GM19438 (cell line): ENCODE measurements around the gene PNMA8C.
A peak's percentile ranks its signal among the peaks of the same experiment; 100 is the strongest.

Experiments used
- ATAC-seq: cut with Tn5 transposase; IDR thresholded peaks from one replicate; pipeline ENCODE4 v1.9.1; 2021; ENCODE audit warnings: low read depth; ENCODE audit not compliant: unreplicated experiment

The PNMA8C gene

DNA sequence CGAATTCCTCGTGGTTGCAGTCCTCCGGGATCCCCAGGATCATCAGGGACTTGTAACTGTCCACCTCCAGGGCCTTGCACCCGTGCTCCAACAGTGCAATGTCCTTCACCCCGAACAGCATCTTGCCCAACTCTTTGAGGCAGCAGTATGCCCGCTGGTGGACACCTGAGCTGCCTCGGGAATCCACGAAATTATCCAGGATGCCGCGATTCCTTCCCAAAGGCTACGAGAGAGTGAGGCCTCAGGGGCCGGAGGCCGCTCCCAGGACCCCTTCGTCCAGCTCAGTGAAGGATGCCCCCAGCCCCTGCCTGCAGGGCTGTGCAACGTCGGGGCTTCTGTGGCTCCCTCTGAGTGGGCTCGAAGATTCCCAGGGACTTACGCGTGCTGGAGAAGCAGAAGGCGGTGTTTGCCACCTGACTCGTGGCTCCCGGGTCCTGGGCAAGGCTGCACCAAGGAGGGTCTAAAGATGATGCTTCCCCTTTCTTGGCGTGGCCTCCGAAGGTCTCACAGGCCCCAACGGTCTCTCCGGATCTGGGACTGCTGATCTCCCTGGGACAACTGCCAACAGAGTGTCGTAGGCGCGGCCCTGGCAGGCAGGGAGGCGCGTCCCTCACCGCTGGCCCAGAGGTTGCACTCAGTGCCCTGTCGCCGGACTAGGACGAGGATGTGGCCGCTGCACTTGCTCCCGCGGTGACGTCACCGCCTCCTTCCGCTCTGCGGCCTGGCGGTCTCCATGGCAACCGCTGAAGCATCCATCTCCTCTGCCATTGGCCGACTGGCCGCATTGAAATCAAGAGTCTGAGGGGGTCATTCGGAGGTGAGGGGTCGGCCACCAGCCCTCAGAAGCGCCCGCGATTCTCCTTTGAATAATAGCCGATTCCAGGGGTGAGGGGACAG is at the start of gene PNMA8C:
Gene PNMA8C, minus strand, starts transcription at position 698 of the 897 bp plus-strand sequence. Its CDS starts 577 bp downstream, at position 121.
- ATAC-seq: no peak

DNA sequence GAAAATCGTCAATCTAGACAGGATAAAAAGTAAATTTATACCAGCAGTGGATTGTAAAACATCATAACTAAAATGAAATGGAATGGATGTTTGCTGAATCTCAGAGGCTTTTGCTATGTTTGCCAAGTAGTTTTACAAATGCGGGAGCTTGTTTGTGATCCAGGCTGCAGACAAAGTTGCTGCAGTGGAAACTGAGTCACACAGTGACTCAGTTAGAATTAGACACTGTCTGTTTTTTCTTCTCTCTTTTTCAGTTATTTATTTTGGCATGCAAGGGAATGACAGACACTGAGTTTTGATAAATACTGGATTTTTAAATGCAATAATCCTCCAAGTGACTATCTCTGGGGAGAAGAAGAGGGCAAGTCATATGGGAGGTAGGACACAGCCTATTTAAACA is 47.2 kb upstream of the PNMA8C start:
- ATAC-seq: no peak

DNA sequence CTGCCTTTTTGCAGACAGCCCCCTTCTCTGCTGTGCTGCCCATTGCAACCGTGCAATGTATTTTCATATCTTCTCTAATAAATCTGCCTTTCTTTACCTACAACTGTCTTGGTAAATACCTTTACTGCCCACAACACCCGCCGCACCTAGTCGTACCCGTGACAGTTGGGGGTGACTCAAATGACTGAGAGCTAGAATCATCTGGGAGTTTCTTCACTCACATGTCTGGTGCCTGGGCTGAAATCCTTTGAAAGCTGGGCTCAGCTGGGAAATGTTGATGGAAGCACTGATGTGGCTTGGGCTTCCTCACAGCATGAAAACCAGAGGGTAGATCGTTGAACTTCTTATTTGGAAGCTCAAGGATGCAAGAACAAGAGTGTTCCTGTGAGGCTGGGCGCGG is 45.5 kb upstream of the PNMA8C start:
- ATAC-seq: no peak

DNA sequence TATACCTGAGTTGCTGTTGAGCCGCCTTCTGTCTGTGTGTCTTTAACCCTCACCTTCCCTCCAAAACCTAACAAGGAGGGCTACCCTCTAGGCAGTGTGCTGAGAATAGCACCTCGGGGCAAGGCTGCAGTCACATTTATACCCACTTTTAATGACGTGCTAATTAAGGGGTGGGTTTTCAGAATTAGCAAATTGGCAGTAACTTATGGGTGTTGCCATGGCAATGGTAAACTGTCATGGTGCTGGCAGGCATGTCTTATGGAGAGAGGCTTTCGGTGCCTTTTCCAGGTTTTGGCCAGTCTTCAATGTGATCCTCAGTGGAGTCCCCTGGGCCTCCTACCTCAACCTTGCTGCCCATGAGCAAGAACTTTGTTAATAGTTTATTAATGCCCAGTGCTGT is 43.9 kb upstream of the PNMA8C start:
- ATAC-seq: no peak

DNA sequence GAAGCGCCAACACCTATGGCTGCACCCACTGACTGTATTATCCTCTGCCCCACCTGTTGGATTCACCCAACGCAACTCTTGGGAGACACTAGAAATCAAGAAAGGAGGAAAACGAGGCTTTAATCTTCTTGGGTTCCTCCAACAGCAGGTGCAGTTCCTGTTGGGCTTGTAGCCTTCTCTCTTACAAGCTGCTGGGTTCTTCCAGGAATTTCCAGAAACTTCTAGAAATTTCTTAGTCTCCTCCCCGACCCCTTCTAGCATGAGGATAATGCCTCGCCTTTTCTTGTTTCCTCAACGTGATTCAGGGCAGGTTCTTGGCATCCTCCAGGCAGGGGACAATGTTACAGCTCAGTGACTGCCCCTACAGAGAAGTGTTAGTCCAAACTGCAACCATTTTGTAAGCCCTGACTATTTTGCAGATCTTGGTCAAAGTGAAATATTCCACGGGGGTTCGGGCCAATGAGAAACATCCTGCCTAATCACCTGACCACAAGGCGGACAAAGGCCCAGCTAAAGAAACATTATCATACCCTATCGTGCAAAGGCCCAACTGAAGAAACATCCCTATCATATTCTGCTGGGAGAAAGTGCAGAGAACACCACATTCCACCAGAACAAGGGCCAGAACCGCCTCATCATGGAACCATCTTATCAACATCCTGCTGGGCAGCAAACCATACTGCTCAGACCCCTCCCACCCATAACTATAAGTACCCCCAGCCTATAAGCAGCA is 43.2 kb upstream of the PNMA8C start:
- ATAC-seq: no peak

DNA sequence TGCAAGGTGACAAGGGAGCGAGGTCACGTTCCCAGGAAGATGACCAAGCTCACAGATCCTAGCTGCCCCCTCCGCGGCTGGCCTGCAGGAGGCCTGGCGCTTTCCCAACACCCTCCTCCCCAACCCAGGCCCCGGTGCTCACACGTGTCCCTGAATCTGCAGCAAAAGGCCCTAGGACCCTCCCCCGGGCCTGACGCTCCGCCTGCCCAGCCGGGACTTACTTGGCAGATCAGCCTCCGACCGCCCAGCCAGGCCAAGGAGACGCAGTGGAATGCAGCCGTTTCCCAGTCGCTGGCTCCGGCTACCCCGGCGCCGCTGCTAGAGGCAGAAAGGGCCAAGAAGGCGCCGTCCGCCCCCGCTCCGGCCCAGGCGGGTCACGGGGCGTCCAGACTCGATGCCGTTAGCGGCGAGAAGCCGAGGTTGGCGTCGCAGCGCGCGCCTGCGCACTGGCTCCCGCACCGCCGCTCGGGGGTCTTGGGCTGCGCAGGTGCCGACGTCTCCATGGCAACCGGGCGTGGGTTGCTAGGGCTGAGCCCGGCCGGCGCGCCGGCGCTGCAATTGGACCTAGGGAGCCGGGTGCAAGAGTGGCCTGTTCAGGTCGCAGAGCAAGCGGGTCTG is 42.5 kb upstream of the PNMA8C start, which contains the start of gene PNMA8A:
Gene PNMA8A, minus strand, starts transcription at position 448 of the 618 bp plus-strand sequence. CDS start 528 bp downstream, outside the sequence.
- no peak for ATAC-seq

DNA sequence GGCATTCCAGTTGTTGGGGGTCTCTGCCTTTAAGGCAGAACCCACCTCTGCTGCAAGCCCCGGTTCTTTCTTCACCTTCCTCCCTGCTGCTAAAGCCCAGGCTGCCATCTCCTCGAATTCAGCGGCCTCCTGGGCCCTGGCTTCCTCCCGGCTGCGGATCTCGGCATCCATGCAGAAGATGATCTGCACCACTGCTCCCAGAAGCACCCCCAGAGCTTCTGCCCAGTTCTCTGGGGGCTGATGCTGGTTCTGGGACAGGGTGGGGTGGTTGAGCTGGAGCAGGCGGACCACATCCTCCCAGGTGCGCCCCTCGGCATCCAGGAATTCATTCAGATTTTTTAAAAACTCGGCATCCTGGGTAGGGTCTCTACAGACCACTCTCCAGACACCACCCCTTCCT is 41.6 kb upstream of the PNMA8C start:
- ATAC-seq: no peak

DNA sequence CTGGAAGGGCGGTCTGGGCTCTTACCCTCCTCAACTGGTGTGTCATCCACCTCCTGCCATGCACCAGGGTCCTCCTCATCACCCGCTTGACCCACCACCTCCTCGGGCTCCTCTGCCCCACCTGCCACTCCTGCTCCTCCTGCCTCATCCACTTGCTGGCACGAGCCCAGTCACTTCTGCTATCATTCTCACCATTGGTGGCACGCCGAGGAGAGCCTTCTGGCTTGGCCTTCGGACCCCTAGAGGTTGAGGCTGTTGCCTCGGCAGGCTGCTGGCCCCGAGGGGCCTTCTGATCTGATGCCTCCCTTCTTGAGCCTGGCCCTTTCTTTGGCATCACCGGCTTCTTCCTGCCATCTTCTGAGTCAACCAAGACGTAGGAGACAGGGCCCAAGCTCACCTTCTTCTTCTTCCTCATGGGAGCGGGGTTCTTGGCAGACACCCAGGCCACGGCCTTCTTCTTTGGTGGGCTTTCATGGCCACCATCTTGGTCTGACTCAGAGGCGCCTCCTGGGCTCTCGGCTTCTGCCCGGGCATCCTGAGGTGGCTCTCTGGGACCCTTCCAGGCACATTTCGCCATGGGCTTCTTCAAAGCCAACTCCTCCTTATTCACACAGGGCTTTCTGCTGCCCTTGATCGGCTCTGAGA is 40.9 kb upstream of the PNMA8C start:
- ATAC-seq: no peak

DNA sequence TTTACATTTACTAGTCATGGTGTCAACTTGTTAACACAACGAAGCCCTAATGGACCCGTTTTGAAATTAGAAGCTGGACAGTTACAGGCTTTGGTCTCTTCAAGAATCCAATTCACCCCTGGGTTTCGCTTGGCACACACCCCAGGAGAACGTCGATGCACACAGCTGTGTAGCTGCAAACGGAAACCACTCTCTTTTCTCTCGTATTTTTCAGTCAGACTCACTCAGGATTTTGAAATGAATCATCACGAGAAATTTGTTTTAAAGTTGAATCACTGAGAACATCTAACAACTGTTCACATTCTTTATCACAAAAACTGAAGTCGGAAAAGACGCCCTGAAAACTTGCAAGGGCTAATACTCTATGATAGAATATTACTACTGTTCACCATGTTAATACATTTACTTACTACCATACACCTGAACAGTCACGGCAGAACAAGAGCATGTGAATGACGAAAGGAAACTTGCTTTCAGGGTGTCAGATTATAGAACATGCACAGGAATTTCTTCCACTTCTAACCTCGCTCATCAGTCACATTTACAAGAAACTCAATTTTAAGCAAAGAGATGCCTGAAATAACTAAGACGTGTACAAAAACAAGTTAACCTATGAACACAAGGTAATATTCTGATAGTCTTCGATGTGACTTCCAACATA is 37.9 kb upstream of the PNMA8C start:
- peak; percentile 61 for ATAC-seq

DNA sequence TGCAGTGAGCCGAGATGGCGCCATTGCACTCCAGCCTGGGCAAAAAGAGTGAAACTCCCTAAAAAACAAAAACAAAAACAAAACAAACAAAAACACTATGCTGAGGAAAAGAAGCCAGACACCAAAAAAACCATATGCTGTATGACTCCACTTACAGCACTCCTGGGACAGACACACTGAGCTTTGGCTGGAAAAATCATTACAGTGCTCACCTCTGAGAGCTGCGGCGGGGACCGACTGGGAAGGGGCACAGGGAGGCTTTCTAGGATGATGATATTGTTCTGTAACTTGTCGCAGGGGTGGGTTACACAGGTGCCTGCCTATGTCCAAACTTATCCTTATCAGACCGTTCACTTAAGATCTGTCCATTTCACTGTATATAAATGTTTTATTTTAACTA is 34.8 kb upstream of the PNMA8C start:
- ATAC-seq: no peak

DNA sequence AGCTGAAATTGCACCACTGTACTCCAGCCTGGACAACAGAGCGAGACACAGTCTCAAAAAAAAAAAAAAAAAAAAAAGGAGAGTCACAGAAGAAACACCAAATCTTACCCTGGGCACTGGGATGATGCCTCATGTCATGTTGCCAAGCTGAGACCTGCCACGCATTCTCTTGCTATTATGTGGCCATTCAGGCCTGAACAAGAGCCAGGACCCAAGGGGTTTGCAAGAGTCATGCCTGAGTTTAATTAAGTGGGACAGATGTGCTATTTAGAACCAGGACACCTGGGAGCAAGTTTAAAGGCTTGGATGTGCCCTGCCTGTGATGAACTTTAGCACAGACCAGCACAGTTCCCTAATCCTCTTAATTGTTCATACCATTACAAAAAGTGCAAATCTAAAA is 32.8 kb upstream of the PNMA8C start:
- ATAC-seq: no peak

DNA sequence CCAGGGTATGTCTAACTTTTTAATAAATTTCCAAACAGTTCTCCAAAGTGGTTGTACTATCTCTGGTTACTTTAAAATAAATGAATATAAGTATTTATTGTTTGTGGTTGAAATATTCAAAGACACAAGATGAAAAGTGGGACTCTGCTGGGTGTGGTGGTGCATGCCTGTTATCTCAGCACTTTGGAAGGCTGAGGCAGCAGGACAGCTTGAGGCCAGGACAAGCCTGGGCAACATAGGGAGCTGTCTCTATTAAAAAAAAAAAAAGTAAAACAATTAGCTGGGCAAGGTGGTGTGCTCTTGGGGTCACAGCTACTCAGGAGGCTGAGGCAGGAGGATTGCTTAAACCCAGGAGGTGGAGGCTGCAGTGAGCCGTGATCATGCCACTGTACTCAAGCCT is 32.2 kb upstream of the PNMA8C start:
- ATAC-seq: no peak

DNA sequence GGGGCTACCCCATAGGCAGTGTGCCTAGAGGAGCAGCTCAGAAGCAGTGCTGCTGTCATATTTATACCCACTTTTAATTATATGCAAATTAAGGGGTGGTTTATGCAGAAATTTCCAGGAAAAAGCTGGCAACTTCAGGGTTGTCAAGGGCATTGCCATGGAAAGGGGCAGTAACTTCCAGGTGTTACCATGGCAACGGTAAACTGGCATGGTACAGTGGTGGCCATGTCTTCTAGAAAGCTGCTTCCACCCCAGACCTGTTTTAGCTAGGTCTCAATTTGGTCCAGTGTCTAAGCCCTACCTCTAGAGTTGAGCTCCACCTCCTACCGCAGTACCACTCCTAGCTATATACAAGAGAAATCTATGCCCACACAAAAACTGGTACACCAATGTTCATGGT is 31.3 kb upstream of the PNMA8C start:
- ATAC-seq: no peak

DNA sequence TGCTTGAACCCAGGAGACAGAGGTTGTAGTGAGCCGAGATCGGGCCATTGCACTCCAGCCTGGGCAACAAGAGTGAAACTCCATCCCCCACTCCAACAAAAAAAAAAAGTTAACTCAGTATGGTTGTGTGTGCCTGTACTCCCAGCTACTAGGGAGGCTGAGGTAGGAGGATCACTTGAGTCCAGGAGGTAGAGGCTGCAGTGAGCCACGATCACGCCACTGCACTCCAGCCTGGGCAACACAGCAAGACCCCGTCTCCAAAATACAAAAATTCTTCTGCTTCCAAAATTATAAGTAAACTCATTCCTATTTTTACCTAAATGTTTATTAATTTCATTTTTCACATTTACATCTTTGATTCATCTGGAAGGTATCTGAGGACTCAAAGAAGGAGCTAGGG is 28.2 kb upstream of the PNMA8C start:
- ATAC-seq: no peak

DNA sequence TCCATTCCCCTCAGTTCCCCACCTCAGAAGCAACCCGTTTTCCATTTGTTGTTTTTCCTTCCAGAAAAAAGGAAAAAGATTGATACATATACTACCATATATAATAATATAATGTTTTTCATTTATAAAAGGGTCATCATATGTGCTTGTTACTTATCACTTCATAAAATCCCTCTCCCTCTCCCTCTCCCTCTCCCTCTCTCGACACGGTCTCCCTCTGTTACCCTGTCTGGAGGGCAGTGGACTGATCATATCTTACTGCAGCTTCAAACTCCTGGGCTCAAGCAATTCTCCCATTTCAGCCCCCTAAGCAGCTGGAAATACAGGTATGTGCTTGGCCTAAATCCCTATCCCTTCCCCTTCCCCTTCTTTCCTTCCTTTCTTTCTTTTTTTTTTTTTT is 25.5 kb upstream of the PNMA8C start:
- ATAC-seq: no peak

DNA sequence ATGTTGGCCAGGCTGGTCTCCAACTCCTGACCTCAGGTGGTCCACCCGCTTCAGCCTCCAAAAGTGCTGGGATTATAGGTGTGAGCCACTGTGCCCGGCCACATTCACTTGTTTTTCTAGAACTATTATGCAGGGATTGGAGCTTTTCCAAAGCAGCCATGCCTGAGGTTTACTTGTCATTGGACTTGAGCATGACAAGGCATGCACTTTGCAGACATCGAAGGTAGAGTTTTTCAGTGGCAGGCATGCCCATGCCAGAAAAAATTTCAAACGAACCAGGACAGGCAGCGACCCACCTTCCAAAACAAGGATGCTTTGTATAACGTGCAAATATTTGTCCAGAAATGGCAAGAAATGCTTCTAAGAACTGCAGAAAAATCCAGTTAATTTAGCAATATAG is 24.9 kb upstream of the PNMA8C start:
- no peak for ATAC-seq

DNA sequence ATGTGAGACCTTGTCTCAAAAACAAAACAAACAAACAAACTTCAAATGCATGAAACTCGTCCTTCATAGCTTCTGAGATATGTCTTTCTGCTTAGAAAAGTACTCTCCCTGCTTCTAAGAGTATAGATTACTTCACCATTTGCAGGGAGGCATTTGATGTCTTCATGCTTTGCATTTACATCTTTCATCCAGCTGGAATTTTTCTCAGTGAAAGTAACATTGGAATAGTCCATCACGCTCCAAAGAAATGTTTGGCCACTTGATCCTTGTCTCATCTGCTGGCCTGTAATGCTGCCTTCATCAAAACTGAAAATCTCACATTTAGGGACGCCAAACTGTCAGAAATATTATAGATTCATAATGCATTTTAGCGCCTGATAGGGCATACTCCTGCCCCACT is 23.4 kb upstream of the PNMA8C start:
- no peak for ATAC-seq

DNA sequence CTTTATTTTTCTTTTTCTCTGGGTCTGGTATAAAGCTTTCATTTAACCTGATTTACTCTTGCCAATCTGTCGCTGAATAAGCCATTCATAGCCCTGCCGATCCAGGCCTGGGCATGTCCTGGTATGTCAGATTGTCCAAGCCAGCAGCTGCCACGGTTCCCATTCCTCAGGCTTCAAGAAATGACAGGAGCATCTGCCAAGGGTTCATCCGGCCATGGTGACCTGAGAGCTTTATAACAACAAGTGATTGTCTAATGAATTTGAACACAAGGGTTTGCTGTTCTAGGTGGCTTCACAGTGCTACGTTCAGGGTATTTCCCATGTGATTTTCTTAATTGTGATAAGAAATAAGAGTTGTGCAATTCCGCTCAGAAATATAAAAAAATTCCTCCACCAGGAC is 22.6 kb upstream of the PNMA8C start:
- ATAC-seq: no peak

DNA sequence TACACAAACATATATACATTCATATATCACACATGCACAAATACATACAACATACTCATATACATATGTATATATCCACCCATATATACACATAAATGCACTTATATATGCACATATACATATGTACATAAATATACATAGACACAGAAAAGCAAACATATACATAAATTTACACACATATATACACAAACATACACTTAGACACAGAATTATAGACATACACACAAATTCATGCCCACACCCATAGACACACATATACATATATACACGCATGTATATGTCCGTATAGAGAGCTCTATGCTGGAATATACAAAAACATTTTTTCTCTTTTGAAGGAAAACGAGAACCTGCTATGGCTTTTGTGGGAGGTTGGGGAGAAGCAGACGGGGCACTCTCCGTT is 22.0 kb upstream of the PNMA8C start:
- no peak for ATAC-seq

DNA sequence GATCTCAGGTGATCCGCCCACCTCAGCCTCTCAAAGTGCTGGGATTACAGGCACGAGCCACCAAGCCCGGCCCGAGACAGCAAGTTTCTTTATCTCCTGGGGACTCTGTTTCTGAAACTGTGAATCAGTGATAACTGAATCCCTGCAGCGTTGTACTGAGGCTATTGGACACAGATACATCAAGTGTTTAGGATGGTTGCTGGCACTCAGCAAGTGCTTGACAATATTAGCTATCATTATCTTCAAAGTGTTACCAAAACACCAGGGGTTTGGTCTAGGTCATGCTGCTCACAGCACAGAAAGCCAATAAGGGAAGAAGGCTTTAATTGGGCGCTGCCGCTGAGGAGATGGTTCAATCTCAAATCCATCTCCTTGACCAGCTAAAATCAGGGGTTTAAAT is 20.5 kb upstream of the PNMA8C start:
- no peak for ATAC-seq
